HG03095 (cell line): ENCODE results near the gene PCP4L1.
"Not testable (repeated sequence)": the region's sequence is repeated elsewhere in the genome, so short reads cannot be mapped to it uniquely, and the experiment has no call there.

ENCODE experiments used
- ATAC-seq: cut with Tn5 transposase; IDR thresholded peaks from one replicate; pipeline ENCODE4 v1.9.1; 2021; ENCODE audit warnings: moderate library complexity; ENCODE audit not compliant: unreplicated experiment

Gene PCP4L1

GRCh38 chr1:161227196-161227871, 31.2 kb upstream of the PCP4L1 start:
- ATAC-seq: no peak

- no peak for ATAC-seq
Observed at GRCh38 chr1:161228032-161228431, 30.5 kb upstream of the PCP4L1 start.

GRCh38 chr1:161229896-161230295, 28.6 kb upstream of the PCP4L1 start:
- ATAC-seq: no peak

DNA sequence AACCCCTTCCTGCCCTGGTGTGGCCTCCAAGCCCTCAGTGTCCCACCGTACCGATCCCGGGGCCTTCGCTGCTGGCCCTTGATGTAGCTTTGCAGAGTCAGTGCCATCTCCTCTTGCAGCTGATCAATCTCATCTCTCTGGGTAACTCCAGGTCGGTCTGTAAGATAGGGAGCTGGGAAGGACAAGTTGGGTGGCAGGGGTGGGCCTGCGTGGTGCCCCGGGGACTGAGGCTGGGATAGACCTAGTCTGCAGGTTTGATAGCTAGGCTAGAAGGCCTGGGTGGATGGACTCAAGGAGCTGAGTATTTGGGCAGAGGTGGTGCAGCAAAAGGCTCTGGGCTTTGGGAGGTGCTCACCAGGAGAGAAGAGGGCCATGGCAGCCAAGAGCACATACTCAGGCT, 27.8 kb upstream of the PCP4L1 start:
- no peak for ATAC-seq

DNA sequence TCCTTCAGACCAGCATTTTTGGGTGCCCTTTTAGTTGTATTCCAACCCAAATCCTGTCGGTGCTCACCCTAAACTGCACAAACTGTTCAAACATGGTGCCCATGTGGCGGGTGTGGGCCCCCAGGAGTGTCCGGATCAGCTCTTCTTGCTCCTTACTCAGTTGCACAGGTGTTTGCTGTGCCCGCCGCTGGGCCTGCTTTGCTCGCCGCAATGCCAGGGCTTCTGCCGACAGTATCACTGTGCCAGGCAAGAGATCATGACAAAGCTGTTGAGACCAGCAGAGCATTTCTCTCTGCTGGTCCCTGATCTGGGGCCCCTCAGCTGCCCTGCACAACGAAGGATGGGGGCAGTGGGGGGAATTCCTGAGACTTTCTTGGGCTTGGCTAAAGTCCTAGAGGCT, 25.4 kb upstream of the PCP4L1 start:
- ATAC-seq: no peak

- ATAC-seq: no peak
Observed at GRCh38 chr1:161235957-161236775, 22.4 kb upstream of the PCP4L1 start.

DNA sequence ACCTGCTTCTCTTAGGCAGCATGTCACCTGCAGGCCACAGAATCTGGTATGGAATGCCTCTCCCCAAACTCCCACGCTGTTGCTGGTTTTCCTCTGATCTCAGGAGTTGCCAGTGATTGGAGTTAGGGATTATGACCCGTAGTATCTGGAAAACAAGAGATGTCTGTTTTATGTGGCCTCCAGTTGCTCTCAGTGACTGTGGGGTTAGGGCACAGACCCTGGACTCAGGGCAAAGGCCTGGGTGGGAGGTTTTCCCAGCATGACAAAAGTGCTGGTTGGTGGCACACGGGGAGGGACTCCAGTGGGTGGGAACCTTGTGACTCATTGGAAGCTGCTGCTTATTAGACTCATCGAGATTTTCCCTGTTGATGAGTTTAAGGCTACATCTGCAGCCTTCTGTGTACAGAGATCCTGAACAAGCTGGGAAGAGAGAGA, 20.5 kb upstream of the PCP4L1 start, which contains the start of gene NR1I3:
TSS of gene NR1I3 (minus strand) at position 165 of the 435 bp plus-strand sequence. CDS start 1,638 bp downstream, outside the sequence.
- ATAC-seq: no peak

GRCh38 chr1:161241682-161242081, 16.9 kb upstream of the PCP4L1 start:
- ATAC-seq: no peak

- no peak for ATAC-seq
Observed at GRCh38 chr1:161242313-161242712, 16.2 kb upstream of the PCP4L1 start.

DNA sequence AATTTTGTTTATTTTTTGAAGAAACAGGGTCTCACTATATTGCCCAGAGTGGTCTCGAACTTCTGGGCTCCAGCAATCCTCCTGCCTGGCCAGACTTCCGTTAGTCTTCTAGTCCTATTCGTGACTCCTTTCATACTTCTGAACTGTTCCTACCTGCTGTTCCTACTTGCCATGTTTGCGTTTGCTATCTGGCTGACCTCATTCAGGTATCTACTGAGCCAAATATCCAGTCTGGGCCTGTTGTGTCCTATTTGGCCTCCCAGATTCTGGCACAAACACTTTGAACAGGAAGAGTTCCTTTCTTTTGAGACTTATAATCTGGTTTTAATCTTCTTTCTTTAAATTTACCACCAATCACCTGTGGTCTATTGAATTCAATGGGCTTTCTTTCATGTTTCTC, 13.7 kb upstream of the PCP4L1 start:
- no peak for ATAC-seq

DNA sequence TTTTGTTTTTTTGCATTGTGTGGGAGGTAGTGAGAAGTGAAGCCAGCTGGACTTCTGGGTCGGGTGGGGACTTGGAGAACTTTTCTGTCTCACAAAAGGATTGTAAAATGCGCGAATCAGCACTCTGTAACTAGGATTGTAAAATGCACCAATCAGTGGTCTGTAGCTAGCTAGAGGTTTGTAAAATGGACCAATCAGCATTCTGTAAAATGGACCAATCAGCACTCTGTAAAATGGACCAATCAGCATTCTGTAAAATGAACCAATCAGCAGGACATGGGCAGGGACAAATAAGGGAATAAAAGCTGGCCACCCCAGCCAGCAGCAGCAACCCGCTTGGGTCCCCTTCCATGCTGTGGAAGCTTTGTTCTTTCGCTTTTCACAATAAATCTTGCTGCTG, 8.4 kb upstream of the PCP4L1 start:
- not testable (repeated sequence) for ATAC-seq

DNA sequence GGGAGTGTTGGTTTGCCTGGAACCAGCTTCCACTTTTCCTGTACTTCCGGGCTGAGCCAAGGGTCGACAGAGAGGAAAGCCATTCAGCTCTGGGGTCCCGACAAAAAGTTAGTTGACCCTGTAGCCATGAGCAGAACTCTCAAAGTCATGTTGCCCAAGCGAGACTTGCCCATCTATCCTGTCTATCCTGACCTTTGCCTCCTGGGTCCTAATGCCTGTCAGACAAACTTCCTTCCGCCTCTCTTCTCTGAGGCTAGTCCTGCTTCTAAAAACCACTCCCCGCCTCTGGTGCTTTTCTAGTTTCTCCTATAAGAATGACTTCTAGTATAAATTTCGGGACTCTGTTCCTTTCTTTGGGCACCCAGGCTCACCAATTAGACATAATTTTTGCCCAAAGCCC, 7.7 kb upstream of the PCP4L1 start:
- no peak for ATAC-seq

DNA sequence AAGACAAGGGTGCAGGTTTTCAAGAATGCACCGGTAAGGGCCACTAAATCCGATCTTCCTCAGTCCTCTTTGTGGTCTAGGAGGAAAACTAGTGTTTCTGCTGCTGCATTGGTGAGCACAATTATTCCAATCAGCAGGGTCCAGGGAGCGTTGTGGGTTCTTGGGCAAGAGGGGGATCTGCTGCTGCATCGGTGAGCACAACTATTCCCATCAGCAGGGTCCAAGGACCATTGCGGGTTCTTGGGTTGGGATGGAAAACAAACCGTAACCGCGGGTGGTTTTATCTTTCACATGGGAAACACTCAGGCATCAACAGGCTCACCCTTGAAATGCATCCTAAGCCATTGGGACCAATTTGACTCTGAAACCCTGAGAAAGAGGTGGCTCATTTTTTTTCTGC, 7.0 kb upstream of the PCP4L1 start:
- no peak for ATAC-seq

DNA sequence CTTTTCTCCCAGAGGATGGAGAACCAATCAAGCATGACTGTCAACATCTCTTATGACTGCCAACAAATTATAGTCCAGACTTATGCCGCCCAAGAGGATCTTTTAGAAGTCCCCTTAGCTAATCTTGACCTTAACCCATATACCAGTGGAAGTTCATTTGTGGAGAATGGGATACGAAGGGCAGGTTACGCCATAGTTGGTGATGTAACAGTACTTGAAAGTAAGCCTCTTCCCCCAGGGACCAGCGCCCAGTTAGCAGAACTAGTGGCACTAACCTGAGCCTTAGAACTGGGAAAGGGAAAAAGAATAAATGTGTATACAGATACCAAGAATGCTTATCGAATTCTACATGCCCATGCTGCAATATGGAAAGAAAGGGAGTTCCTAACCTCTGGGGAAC, 3.2 kb upstream of the PCP4L1 start:
- ATAC-seq: not testable (repeated sequence)

- not testable (repeated sequence) for ATAC-seq
Observed at GRCh38 chr1:161255955-161256520, 2.5 kb upstream of the PCP4L1 start.

- ATAC-seq: not testable (repeated sequence)
Observed at GRCh38 chr1:161257109-161257508, 1.4 kb upstream of the PCP4L1 start.

GRCh38 chr1:161259345-161259702, 779 bp downstream of the PCP4L1 start:
- ATAC-seq: no peak

DNA sequence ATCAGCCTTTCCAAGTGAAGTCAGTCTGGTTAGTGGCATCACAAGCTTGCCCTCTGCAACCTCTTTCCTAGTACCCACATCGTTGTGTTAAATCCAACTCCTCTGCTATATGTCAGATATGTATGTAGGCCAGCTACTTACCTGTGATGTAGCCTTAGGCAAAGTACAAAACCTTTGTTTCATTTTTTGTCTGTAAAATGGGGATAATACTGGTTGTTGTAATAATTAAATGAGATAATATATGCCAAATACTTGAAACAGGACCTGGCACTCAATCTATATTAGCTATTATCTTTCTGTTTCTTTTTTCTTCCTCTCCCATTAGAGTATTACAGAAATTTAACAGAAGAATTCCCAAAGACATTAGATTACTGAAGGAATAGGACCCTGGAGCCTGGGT, 1.2 kb downstream of the PCP4L1 start:
- no peak for ATAC-seq

DNA sequence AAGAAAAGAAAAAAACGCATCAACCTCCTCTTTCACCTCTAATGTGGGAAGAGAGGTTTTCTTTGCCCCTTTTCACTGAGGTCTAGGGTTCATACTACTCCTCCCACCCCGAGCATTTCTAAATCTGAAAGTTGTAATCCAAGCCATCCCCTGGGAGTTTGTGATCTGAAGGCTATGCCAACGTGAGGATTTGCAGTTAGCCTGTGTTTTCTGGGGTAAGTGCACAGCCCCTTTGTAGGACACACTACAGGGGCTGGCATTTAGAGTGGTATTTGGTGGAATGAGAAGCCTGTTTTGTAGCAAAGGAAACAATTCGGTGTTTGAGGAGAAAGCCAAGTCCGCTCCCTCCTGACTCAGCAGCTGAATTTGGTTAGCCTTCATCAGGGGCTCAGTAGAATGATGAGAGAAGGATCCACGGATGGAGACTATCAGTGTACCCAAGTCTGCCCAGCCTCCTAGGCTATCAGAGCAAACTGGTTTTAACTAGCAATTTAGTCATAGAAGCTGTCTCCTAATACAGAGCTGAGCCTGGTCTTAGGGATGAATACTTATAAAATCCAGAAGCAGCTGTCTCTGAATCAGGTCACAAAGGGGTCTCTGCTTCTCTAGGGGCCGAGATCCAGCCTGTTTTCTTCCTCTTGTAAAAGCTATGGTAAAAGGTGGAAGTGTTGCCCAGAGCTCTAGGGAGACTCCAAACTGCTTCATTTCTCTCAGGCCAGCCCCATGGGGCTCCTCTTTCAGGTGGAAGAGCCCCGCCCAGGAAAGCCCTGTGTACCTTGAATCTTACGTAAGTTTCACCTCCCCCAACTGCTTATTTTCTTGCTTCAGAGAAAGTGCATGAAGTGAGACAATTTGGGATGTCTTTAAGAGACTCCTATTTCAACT, 2.1 kb downstream of the PCP4L1 start:
- ATAC-seq: no peak

GRCh38 chr1:161261261-161262235, 3.0 kb downstream of the PCP4L1 start:
- no peak for ATAC-seq
